Central memory CD4-positive, alpha-beta T cell (primary cell): ENCODE results near the gene ZNF343.
A peak's percentile ranks its signal among the peaks of the same experiment; 100 is the strongest.
"Not testable (repeated sequence)": the region's sequence is repeated elsewhere in the genome, so short reads cannot be mapped to it uniquely, and the experiment has no call there.

Experiments
- DNase-seq: peaks from one replicate; pipeline ENCODE4 v3.0.0; 2022
- total RNA-seq, 3 experiments: gene quantifications; one replicate each; lab custom pipeline; 2026; lab: John Stamatoyannopoulos, UW

The ZNF343 gene
- total RNA-seq: 7.9 to 18.5 (median 16.1) reads per million in 3 experiments

- DNase-seq: peak; percentile 79
Observed at GRCh38 chr20:2508631-2509467, at the start of gene ZNF343. ZNF343 (minus strand) TSS chr20:2508915; CDS start chr20:2493895, 15,020 bp downstream.

- no peak for DNase-seq
Observed at GRCh38 chr20:2557873-2558580, 49.3 kb upstream of the ZNF343 start.

GRCh38 chr20:2545594-2545993 is 36.9 kb upstream of the ZNF343 start:
- DNase-seq: no peak

- no peak for DNase-seq
Observed at GRCh38 chr20:2544211-2544610, 35.5 kb upstream of the ZNF343 start.

GRCh38 chr20:2542361-2542760 is 33.6 kb upstream of the ZNF343 start:
- DNase-seq: no peak

GRCh38 chr20:2541940-2542339 is 33.2 kb upstream of the ZNF343 start:
- no peak for DNase-seq

GRCh38 chr20:2538931-2539720 is 30.4 kb upstream of the ZNF343 start:
- DNase-seq: no peak

- DNase-seq: no peak
Observed at GRCh38 chr20:2538356-2538755, 29.6 kb upstream of the ZNF343 start.

- no peak for DNase-seq
Observed at GRCh38 chr20:2537101-2537500, 28.4 kb upstream of the ZNF343 start.

GRCh38 chr20:2536560-2536986 is 27.9 kb upstream of the ZNF343 start, which contains the start of gene TMC2:
TMC2 (plus strand) TSS chr20:2536573; CDS start chr20:2536622, 49 bp downstream.
- DNase-seq: no peak

- DNase-seq: no peak
Observed at GRCh38 chr20:2535711-2536559, 27.2 kb upstream of the ZNF343 start.

- DNase-seq: no peak
Observed at GRCh38 chr20:2533118-2533517, 24.4 kb upstream of the ZNF343 start.

- no peak for DNase-seq
Observed at GRCh38 chr20:2528671-2529271, 20.1 kb upstream of the ZNF343 start.

GRCh38 chr20:2527762-2528161 is 19.0 kb upstream of the ZNF343 start:
- no peak for DNase-seq

GRCh38 chr20:2526218-2526583 is 17.5 kb upstream of the ZNF343 start:
- DNase-seq: not testable (repeated sequence)

GRCh38 chr20:2524709-2525506 is 16.2 kb upstream of the ZNF343 start:
- DNase-seq: peak; percentile 6

GRCh38 chr20:2523919-2524708 is 15.4 kb upstream of the ZNF343 start:
- DNase-seq: peak; percentile 83

GRCh38 chr20:2522826-2523429 is 14.2 kb upstream of the ZNF343 start:
- DNase-seq: not testable (repeated sequence)
